Epithelial cell of proximal tubule (primary cell): ENCODE data around the gene WDFY1. TPM values are rescaled to one million over a fixed set of nuclear protein-coding genes. Genes with fewer than 3 reads are reported as not detected.
A peak's percentile ranks its signal among the peaks of the same experiment; 100 is the strongest.

Source experiments
- DNase-seq: peaks from one replicate; pipeline ENCODE4 v3.0.0-alpha.2; 2011; ENCODE audit warnings: low read depth
- H3K4me3 ChIP-seq: 2 replicates; pipeline ENCODE4 v1.5.1; 2011; ENCODE audit warnings: low read depth, mild to moderate bottlenecking, low read length
- CTCF ChIP-seq: conservative IDR thresholded peaks from 2 replicates; pipeline ENCODE4 v1.5.1; 2012; ENCODE audit warnings: low read depth, mild to moderate bottlenecking, low read length
- total RNA-seq: library from RNA; depleted of rRNA; stranded (reverse); fragments of >200 nt; gene quantifications from 2 replicates; pipeline ENCODE4 v1.2.3, GENCODE V29; 2015

The WDFY1 gene
- total RNA-seq, 1 donor from 2014 or later = 27.5 TPM

- DNase-seq = no peak
- no peak overlapping the region for H3K4me3 ChIP-seq
- no peak for TF ChIP-seq CTCF
Observed at GRCh38 chr2:223937535-223937934, 7.6 kb downstream of the WDFY1 start.

DNA sequence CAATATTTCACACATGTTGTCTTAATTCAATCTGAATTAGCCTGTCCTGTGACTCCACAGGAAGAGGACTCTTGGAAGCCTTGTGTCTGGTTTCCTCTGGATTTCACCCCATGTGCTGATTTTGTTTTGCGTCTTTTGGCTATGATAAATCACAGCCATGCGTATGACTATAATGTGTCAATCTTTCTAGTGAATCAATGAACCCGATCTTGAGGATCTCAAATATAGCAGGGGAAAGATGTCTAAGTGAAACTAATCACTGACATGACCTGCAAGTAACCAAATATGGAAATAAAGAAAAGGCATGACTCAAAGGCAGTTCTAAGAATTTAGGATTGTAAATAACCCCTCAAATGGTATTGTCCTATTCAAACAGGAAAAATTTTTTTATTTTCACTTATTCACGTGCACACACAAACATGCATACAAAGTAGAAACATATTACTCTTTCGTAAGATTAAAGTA, 8.2 kb downstream of the WDFY1 start:
- no peak for TF ChIP-seq CTCF
- no peak for DNase-seq
- no peak overlapping the region for H3K4me3 ChIP-seq

- no peak for TF ChIP-seq CTCF
- DNase-seq = no peak
Observed at GRCh38 chr2:223935459-223936125, 9.5 kb downstream of the WDFY1 start.

DNA sequence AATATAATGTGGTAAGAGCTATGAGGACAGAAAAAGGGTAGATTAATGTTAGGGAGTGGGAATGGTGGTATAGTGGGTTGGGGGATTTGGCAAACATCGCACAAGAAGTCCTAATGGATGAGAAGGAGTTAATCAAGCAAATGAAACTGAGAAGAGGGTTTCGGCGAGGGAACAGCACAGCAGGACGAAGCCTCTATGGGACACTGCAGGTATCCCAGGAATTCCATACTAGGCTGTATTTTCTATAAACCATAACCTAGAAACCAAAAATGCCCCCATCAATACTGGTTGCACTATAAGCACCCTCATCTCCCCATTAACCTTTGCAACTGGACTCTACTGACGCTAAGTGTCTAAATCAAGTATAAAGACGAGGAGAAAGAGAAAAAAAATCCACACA, 10.3 kb downstream of the WDFY1 start:
- no peak for TF ChIP-seq CTCF
- DNase-seq = no peak
- no peak overlapping the region for H3K4me3 ChIP-seq

More at GRCh38 chr2:223935459-223936125, 9.5 kb downstream of the WDFY1 start:
- no peak overlapping the region for H3K4me3 ChIP-seq

- TF ChIP-seq CTCF = no peak
- no peak for DNase-seq
- no peak overlapping the region for H3K4me3 ChIP-seq
Observed at GRCh38 chr2:223932816-223933800, 12.0 kb downstream of the WDFY1 start.

- peak; percentile 55 for DNase-seq
- H3K4me3 ChIP-seq = no peak overlapping the region
- no peak for TF ChIP-seq CTCF
Observed at GRCh38 chr2:223930103-223930976, 14.8 kb downstream of the WDFY1 start.
